ENCODE results near the gene TOB1.
A peak's percentile ranks its signal among the peaks of the same experiment; 100 is the strongest.

TOB1 gene

GRCh38 chr17:50829332-50829731 is 36.8 kb downstream of the TOB1 start:
- DNase-seq = no peak

GRCh38 chr17:50828508-50829170 is 37.5 kb downstream of the TOB1 start:
- no peak for DNase-seq

GRCh38 chr17:50825188-50825587 is 41.0 kb downstream of the TOB1 start:
- DNase-seq = no peak

- no peak for DNase-seq
Observed at GRCh38 chr17:50824429-50824828, 41.7 kb downstream of the TOB1 start.

- no peak for DNase-seq
Observed at GRCh38 chr17:50822550-50822949, 43.6 kb downstream of the TOB1 start.

GRCh38 chr17:50820651-50821050 is 45.5 kb downstream of the TOB1 start:
- DNase-seq = no peak

GRCh38 chr17:50818921-50819657 is 47.1 kb downstream of the TOB1 start:
- DNase-seq = no peak

GRCh38 chr17:50818261-50818660 is 47.9 kb downstream of the TOB1 start:
- DNase-seq = no peak

- no peak for DNase-seq
Observed at GRCh38 chr17:50817838-50818237, 48.3 kb downstream of the TOB1 start.

- DNase-seq = peak; percentile 49 to 57
Observed at GRCh38 chr17:50816771-50817751, 49.1 kb downstream of the TOB1 start.

- DNase-seq = no peak
Observed at GRCh38 chr17:50816271-50816670, 49.9 kb downstream of the TOB1 start.

- no peak for DNase-seq
Observed at GRCh38 chr17:50815400-50815799, 50.8 kb downstream of the TOB1 start.

- no peak for DNase-seq
Observed at GRCh38 chr17:50813583-50813982, 52.6 kb downstream of the TOB1 start.
